Mesenchymal stem cell (in vitro differentiated cells and primary cell): ENCODE data around the gene DOLPP1. TPM values are rescaled to one million over a fixed set of nuclear protein-coding genes. Genes with fewer than 3 reads are reported as not detected.

ENCODE experiments used
- DNase-seq: peaks from one replicate; pipeline ENCODE4 v3.0.0-alpha.2; 2013
- H2AFZ ChIP-seq: one replicate; pipeline ENCODE4 v1.6.1; 2013; ENCODE audit warnings: low read depth, mild to moderate bottlenecking, control low read depth, inconsistent platforms, low read length, moderate library complexity
- H2AK5ac ChIP-seq: 2 replicates; pipeline ENCODE4 v1.6.1; 2013; ENCODE audit warnings: low read length, moderate library complexity, mild to moderate bottlenecking, inconsistent platforms; ENCODE audit not compliant: severe bottlenecking
- H2BK120ac ChIP-seq: one replicate; pipeline ENCODE4 v1.6.1; 2013; ENCODE audit warnings: low read depth, mild to moderate bottlenecking, inconsistent platforms, low read length, moderate library complexity
- H2BK12ac ChIP-seq, 2 experiments: one replicate each; pipeline ENCODE4 v1.6.1; 2013; ENCODE audit warnings: inconsistent platforms in 2 of 2, low read length in 2 of 2, mild to moderate bottlenecking in 2 of 2, moderate library complexity in 2 of 2, control low read depth in 1 of 2
- H2BK15ac ChIP-seq: one replicate; pipeline ENCODE4 v1.6.1; 2013; ENCODE audit warnings: mild to moderate bottlenecking, low read depth, inconsistent platforms; ENCODE audit not compliant: poor library complexity, severe bottlenecking
- H2BK5ac ChIP-seq: 2 replicates; pipeline ENCODE4 v1.6.1; 2013; ENCODE audit warnings: low read depth, mild to moderate bottlenecking, low read length, control low read depth, inconsistent platforms; ENCODE audit not compliant: poor library complexity, severe bottlenecking
- H3K14ac ChIP-seq, 2 experiments: one replicate each; pipeline ENCODE4 v1.6.1; 2013; ENCODE audit warnings: inconsistent platforms in 2 of 2, low read length in 2 of 2, control low read depth in 1 of 2, mild to moderate bottlenecking in 1 of 2, moderate library complexity in 1 of 2
- H3K18ac ChIP-seq, 2 experiments: one replicate each; pipeline ENCODE4 v1.6.1; 2013; ENCODE audit warnings: inconsistent platforms in 2 of 2, low read length in 2 of 2, control low read depth in 1 of 2, low read depth in 1 of 2, mild to moderate bottlenecking in 1 of 2
- H3K23ac ChIP-seq, 2 experiments: one replicate each; pipeline ENCODE4 v1.6.1; 2013; ENCODE audit warnings: inconsistent platforms in 2 of 2, low read length in 2 of 2, mild to moderate bottlenecking in 2 of 2, moderate library complexity in 2 of 2, control low read depth in 1 of 2
- H3K27ac ChIP-seq: 2 replicates; pipeline ENCODE4 v1.5.1; 2013; ENCODE audit warnings: mild to moderate bottlenecking, moderate library complexity, low read length, control low read depth, inconsistent platforms; ENCODE audit not compliant: poor library complexity, severe bottlenecking
- H3K27me3 ChIP-seq, 2 experiments: 2 replicates each; pipeline versions ENCODE4 v1.6.1 to v1.7.0; 2013; ENCODE audit warnings: low read length in 2 of 2, mild to moderate bottlenecking in 2 of 2, moderate library complexity in 2 of 2, control low read depth in 1 of 2, inconsistent platforms in 1 of 2; ENCODE audit not compliant: control insufficient read depth in 1 of 2, insufficient read depth in 1 of 2
- H3K36me3 ChIP-seq, 2 experiments: 2 replicates each; pipeline versions ENCODE4 v1.6.1 to v1.7.0; 2013; ENCODE audit warnings: low read length in 2 of 2, control low read depth in 1 of 2, inconsistent platforms in 1 of 2, low read depth in 1 of 2, mild to moderate bottlenecking in 1 of 2; ENCODE audit not compliant: insufficient read depth in 2 of 2, control insufficient read depth in 1 of 2
- H3K4ac ChIP-seq, 2 experiments: one replicate each; pipeline ENCODE4 v1.6.1; 2013; ENCODE audit warnings: inconsistent platforms in 2 of 2, low read length in 2 of 2, mild to moderate bottlenecking in 2 of 2, moderate library complexity in 2 of 2, control low read depth in 1 of 2, low read depth in 1 of 2
- H3K4me1 ChIP-seq: 2 replicates; pipeline ENCODE4 v1.6.1; 2013; ENCODE audit warnings: low read depth, low read length, control low read depth; ENCODE audit not compliant: control insufficient read depth, insufficient read depth
- H3K4me2 ChIP-seq: 2 replicates; pipeline ENCODE4 v1.6.1; 2013; ENCODE audit warnings: low read length, mild to moderate bottlenecking, inconsistent platforms; ENCODE audit not compliant: poor library complexity, severe bottlenecking
- H3K4me3 ChIP-seq, 2 experiments: 2 replicates each; pipeline versions ENCODE4 v1.5.1 to v1.7.0; 2013; ENCODE audit warnings: low read length in 2 of 2, mild to moderate bottlenecking in 2 of 2, control low read depth in 1 of 2, low read depth in 1 of 2; ENCODE audit not compliant: insufficient read depth in 1 of 2
- H3K79me1 ChIP-seq: replicated peaks from 2 replicates; pipeline ENCODE4 v1.6.1; 2013; ENCODE audit warnings: mild to moderate bottlenecking, control low read depth, low read length, inconsistent platforms; ENCODE audit not compliant: poor library complexity, severe bottlenecking
- H3K9ac ChIP-seq: 2 replicates; pipeline ENCODE4 v1.7.0; 2013; ENCODE audit warnings: mild to moderate bottlenecking, low read length, moderate library complexity
- H3K9me3 ChIP-seq: 2 replicates; pipeline ENCODE4 v1.7.0; 2013; ENCODE audit warnings: mild to moderate bottlenecking, low read length; ENCODE audit not compliant: control insufficient read depth
- H4K8ac ChIP-seq: one replicate; pipeline ENCODE4 v1.6.1; 2013; ENCODE audit warnings: inconsistent platforms, mild to moderate bottlenecking, low read length, moderate library complexity
- H4K91ac ChIP-seq: one replicate; pipeline ENCODE4 v1.6.1; 2013; ENCODE audit warnings: mild to moderate bottlenecking, low read length, inconsistent platforms
- WGBS: methylation state at CpG from one replicate; pipeline ENCODE4 v1.1.7; 2013; ENCODE audit warnings: mixed read lengths; 5-methylcytosine and 5-hydroxymethylcytosine counted together
- polyA plus RNA-seq, 2 experiments: library from polyadenylated mRNA; stranded (reverse); fragments of 200-250 nt; gene quantifications; one replicate each; pipeline ENCODE4 v1.2.3, GENCODE V29; 2013

DOLPP1 gene, protein sequence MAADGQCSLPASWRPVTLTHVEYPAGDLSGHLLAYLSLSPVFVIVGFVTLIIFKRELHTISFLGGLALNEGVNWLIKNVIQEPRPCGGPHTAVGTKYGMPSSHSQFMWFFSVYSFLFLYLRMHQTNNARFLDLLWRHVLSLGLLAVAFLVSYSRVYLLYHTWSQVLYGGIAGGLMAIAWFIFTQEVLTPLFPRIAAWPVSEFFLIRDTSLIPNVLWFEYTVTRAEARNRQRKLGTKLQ
- 14.0 TPM for polyA plus RNA-seq (2013, experiment 1 of 2)
- polyA plus RNA-seq (2013, experiment 2 of 2): 13.7 TPM

DNA sequence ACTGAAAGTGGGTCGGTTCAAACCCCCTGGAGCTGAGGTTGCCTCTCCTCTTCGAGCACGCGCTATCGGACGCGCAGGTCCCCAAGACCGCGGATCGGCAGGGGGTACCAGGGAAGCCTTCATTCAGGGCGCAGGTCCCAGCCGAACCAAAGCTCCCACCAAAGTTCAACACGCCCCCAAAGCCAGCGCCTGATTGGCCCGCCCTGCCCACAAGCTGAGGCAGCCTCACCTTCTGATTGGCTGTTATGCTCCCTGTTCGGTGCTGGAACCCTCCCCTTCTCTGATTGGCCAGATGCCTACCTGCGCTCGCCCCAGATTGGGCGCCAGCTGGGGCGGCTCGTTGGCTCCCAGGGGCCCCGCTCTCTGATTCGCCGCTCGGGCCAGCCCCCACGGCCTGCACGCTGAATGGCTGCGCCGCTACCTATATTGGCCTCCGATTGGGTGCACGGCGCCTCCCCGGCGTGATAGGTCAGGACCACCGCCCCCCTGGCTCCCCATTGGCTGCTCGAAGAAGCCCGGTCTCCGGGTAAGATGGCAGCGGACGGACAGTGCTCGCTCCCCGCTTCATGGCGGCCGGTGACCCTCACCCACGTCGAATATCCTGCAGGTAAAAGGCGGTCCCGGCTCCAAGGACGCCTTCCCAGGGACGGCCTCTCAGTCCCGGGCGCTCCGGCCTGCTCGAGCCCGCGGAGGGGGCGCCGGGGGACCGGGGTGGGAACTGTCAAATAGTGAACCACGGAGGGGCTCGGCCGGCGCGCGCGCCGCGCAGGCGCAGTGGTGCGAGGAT lies at the start of gene DOLPP1:
Gene DOLPP1, plus strand, starts transcription at position 511 of the 787 bp plus-strand sequence. Its CDS starts 21 bp downstream, at position 532.
- peak within 1 kb of the TSS; percentile 18 to 47 for H3K4ac ChIP-seq
- peak within 1 kb of the TSS in 1 of 2 experiments; percentile 19 for H3K14ac ChIP-seq
- H2BK12ac ChIP-seq: no peak within 1 kb of the TSS
- no peaks in the 10 kb centered on the region for H3K27me3 ChIP-seq
- peak within 1 kb of the TSS; percentile 97 for H3K4me2 ChIP-seq
- peaks cover 41% of the 10 kb centered on the region for H3K79me1 ChIP-seq
- no peak within 1 kb of the TSS for H2AK5ac ChIP-seq
- peak within 1 kb of the TSS; percentile 69 to 95 for H3K4me3 ChIP-seq
- H2BK15ac ChIP-seq: no peak within 1 kb of the TSS
- peak; percentile 100 for DNase-seq
- H3K4me1 ChIP-seq: peaks cover 20% of the 10 kb centered on the region
- peak within 1 kb of the TSS; percentile 60 for H2AFZ ChIP-seq
- H3K9me3 ChIP-seq: no peaks in the 10 kb centered on the region
- H2BK120ac ChIP-seq: peak within 1 kb of the TSS; percentile 89
- H3K9ac ChIP-seq: peak within 1 kb of the TSS; percentile 90
- H4K91ac ChIP-seq: peak within 1 kb of the TSS; percentile 76
- H2BK5ac ChIP-seq: peak within 1 kb of the TSS; percentile 60
- H3K23ac ChIP-seq: peak within 1 kb of the TSS in 1 of 2 experiments; percentile 53
- peak within 1 kb of the TSS; percentile 41 for H3K27ac ChIP-seq
- peak within 1 kb of the TSS; percentile 38 to 83 for H3K18ac ChIP-seq
- H4K8ac ChIP-seq: peak within 1 kb of the TSS; percentile 82
- WGBS: under 1% methylated on average over 66 of the region's 70 CpGs
- peaks cover 10 to 17% of the 10 kb centered on the region in 2 experiments for H3K36me3 ChIP-seq

DNA sequence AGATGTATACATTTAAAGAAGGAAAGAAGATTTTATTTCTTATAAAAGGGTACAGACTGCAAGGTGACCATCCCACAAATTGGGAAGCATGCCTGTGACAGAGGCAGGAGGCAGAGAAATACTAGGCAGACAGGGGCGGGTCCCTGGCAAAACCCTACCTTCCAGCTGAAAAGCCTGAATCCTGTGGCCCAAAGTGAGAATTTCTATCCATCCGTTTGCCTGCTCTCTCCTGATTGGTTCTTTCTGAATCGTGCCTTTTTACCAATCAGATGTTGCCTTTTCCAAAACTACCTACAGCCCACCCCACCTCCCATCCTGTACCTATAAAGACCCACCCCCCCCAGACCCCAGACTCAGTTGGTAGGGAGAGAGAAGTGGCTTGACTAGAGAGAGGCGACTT lies 49.4 kb upstream of the DOLPP1 start:
- Histone ChIP-seq H3K4me1 (peaks cover 15% of the 10 kb centered on the region), H2BK5ac (no peak overlapping the region), H3K27me3 (no peaks in the 10 kb centered on the region), H3K23ac (no peak overlapping the region), H4K8ac (no peak overlapping the region), H2AK5ac (no peak overlapping the region), H3K4ac (no peak overlapping the region), H4K91ac (no peak overlapping the region), H3K4me2 (no peak overlapping the region), H3K9me3 (no peaks in the 10 kb centered on the region), H3K4me3 (no peak overlapping the region), H2BK12ac (no peak overlapping the region), H3K14ac (no peak overlapping the region), H3K36me3 (no peaks in the 10 kb centered on the region), H3K18ac (no peak overlapping the region), H2BK15ac (no peak overlapping the region), H3K79me1 (peaks cover 4% of the 10 kb centered on the region), H2AFZ (no peak overlapping the region), H3K9ac (no peak overlapping the region), H3K27ac (no peak overlapping the region), H2BK120ac (no peak overlapping the region)
- WGBS: 100% methylated on average over 1 of the region's 4 CpGs
- no peak for DNase-seq

DNA sequence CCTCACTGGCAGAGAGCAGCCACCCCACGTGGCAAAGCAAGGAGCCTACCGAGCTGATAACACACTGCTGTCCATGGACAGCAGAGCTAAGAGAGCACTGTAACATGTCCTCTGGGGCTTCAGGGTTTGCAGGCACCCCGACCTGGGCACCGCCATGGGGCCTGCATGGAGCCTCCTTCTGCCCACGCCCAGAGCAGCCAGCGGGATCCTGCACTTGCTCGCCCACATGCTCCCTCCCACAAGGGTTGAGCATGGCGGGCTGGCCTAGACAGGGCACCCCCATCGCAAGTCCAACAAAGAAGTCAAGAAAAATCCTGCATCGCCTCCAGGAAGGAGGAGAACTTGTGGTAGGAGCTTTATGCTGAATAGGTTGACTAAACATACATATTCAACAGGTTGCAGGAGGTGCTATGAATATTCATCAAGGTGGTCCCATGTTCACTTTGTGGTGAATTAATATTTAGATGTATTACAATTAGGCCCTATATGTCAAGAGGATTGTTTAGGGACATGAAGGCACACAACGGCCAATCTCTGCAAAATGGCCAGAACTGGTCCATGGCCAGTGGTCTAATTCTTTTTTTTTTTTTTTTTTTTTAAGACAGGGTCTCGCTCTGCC lies 48.3 kb upstream of the DOLPP1 start:
- Histone ChIP-seq H4K8ac (peak overlapping the region; percentile 54), H3K27ac (no peak overlapping the region), H3K14ac (no peak overlapping the region), H4K91ac (peak overlapping the region; percentile 65), H3K23ac (no peak overlapping the region), H3K9ac (no peak overlapping the region), H3K4me1 (peaks cover 12% of the 10 kb centered on the region), H2AFZ (no peak overlapping the region), H3K9me3 (no peaks in the 10 kb centered on the region), H3K18ac (no peak overlapping the region), H3K4ac (no peak overlapping the region), H2BK5ac (no peak overlapping the region), H3K4me3 (no peak overlapping the region), H3K27me3 (no peaks in the 10 kb centered on the region), H2BK15ac (no peak overlapping the region), H3K36me3 (no peaks in the 10 kb centered on the region), H3K4me2 (no peak overlapping the region), H2BK120ac (no peak overlapping the region), H2BK12ac (no peak overlapping the region), H2AK5ac (no peak overlapping the region), H3K79me1 (peaks cover 7% of the 10 kb centered on the region)
- DNase-seq: no peak
- 85% methylated on average over 12 of the region's 12 CpGs for WGBS

DNA sequence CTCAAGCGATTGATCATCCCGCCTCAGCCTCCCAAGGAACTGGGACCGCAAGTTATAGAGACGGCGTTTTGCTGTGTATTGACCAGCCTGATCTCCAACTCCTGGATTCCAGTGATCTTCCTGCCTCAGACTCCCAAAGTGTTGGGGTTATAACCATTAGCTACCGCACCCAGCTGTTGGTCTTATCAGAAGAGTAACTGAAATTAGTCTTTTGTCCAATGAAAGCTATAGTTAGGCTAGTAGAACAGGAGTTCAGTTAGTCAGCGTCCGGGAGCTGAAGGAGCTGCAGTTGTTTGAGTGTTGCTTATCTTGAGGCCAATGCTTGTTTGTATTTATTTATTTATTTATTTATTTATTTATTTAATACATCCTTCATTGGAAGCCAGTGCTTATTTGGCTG lies 47.7 kb upstream of the DOLPP1 start:
- Histone ChIP-seq H2AK5ac (no peak overlapping the region), H2BK15ac (no peak overlapping the region), H3K4me3 (no peak overlapping the region), H3K18ac (no peak overlapping the region), H3K79me1 (peaks cover 9% of the 10 kb centered on the region), H2BK5ac (no peak overlapping the region), H3K9me3 (no peaks in the 10 kb centered on the region), H4K91ac (no peak overlapping the region), H4K8ac (no peak overlapping the region), H3K23ac (no peak overlapping the region), H3K4me1 (peaks cover 17% of the 10 kb centered on the region), H3K4me2 (no peak overlapping the region), H2BK120ac (no peak overlapping the region), H3K9ac (no peak overlapping the region), H3K36me3 (peaks cover 0 to 2% of the 10 kb centered on the region in 2 experiments), H3K27me3 (no peaks in the 10 kb centered on the region), H2AFZ (no peak overlapping the region), H3K4ac (no peak overlapping the region), H3K14ac (no peak overlapping the region), H3K27ac (no peak overlapping the region), H2BK12ac (no peak overlapping the region)
- no peak for DNase-seq
- 97% methylated on average over 8 of the region's 8 CpGs for WGBS
